ENCODE results near the gene IRF4.

Gene IRF4

DNA sequence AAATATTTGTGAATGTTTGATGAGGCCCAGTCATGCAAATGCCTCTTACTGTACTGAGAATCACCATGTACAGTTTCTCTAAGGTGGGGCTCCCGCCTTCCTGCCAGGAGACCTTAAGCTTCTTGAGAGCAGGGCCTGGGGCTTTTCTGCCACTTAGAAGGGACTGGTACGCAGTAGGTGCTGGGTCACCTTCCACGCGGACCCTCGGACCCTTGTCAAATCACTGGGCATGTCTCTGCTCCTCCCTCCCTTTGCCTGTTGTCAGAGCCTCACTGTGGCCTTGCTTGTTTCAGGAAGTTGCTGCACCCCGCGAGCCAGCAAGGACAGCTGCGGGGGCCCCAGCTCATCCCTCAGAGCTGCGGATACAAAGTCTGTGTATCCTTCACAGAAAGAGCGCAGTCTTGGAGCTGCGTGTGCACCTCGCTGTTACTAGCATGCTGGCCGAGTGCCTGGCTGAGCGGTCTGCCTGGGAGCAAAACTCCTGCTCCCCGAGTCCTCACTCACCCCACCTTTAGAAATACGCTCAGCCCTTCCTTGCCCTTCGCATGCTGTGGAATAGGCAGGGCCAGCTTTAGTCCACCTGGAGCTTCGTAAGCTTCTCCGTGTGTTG lies 30.7 kb upstream of the IRF4 start:
- H3K4me3 ChIP-seq (ENCODE audit: low read depth, low read length), result no peak overlapping the region
- TF ChIP-seq MYC (IDR thresholded peaks at IDR 0.05; ENCODE audit: low read depth, low read length) (no peak), POLR2A (IDR thresholded peaks at IDR 0.05; ENCODE audit: extremely low read depth, insufficient read length) (no peak)
- TF ChIP-seq, protein P1, sequence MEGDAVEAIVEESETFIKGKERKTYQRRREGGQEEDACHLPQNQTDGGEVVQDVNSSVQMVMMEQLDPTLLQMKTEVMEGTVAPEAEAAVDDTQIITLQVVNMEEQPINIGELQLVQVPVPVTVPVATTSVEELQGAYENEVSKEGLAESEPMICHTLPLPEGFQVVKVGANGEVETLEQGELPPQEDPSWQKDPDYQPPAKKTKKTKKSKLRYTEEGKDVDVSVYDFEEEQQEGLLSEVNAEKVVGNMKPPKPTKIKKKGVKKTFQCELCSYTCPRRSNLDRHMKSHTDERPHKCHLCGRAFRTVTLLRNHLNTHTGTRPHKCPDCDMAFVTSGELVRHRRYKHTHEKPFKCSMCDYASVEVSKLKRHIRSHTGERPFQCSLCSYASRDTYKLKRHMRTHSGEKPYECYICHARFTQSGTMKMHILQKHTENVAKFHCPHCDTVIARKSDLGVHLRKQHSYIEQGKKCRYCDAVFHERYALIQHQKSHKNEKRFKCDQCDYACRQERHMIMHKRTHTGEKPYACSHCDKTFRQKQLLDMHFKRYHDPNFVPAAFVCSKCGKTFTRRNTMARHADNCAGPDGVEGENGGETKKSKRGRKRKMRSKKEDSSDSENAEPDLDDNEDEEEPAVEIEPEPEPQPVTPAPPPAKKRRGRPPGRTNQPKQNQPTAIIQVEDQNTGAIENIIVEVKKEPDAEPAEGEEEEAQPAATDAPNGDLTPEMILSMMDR (IDR thresholded peaks at IDR 0.05; ENCODE audit: low read depth, low read length), result no peak
- TF ChIP-seq, protein P2, sequence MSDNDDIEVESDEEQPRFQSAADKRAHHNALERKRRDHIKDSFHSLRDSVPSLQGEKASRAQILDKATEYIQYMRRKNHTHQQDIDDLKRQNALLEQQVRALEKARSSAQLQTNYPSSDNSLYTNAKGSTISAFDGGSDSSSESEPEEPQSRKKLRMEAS (IDR thresholded peaks at IDR 0.05; ENCODE audit: low read depth, low read length), result no peak
- no peak for DNase-seq (ENCODE audit: low read depth)

DNA sequence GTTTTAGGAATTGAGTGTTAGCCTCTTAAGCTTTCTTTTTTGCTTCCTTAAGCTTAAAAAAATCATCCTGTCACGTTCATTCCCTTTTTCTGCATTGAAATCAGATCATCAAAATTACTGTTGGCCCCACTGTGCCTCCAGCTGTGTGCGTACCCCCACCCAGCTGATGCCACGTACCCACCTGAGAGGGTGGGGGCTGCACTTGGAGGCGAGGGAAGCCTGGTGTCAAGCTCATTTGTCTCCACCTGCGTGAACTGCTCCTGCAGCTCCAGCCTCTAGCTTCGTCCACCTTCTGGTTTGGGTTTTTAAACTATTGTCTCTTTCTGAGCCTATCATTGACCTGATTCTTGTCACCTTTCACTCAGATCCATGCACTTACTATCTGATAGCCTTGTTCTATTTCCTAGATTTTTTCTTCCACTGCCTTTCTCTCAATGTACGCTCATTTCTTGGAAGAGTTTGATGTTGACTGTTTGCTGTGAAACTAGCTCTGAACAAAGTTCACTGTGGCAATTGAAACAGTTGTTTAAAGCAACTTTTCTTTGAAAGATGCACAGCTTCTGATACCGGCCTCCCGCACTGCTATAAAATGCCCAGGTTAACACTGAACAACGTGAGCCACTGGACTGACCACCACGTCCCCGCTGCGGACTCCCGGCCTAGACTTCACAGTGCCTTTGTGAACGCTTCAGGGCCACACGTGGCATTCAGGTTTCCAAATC lies 30.0 kb upstream of the IRF4 start:
- DNase-seq (ENCODE audit: low read depth), result no peak
- TF ChIP-seq, protein P1 (IDR thresholded peaks at IDR 0.05; ENCODE audit: low read depth, low read length), result no peak
- TF ChIP-seq, protein P2 (IDR thresholded peaks at IDR 0.05; ENCODE audit: low read depth, low read length), result no peak
- TF ChIP-seq POLR2A (IDR thresholded peaks at IDR 0.05; ENCODE audit: extremely low read depth, insufficient read length), result no peak
- no peak for TF ChIP-seq MYC (IDR thresholded peaks at IDR 0.05; ENCODE audit: low read depth, low read length)

DNA sequence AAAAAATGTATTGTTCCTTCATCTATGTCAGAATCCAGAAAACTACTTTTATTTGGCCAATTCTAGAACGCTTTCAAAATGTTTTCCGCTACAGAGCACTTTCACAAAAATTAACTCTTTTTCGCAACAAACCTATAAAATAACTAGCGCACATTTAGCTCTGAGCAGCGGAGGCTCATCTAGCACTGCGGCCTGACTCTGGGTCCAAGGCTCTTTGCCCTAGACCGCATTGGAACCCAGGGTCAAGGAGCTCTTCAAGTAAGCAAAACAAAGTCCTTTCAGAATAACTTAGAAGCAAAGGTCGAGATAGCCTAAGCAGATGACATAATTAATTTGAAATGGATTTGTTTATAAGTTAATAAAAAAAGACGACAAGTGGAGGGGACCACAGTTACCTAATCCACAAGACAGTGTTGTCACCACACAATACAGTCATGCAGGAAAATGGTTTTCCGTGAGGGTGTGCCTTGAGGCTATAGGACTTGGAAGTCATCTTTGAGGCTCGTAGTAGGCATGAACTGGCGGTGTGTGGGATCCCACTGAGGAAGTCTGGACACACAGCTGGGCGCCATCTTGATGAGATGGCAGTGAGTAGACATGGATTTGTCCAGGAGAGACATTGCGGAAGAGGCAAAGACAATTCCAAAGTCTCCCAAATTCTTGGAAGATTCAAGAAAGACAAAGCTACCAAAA lies 29.2 kb upstream of the IRF4 start:
- no peak overlapping the region for H3K4me3 ChIP-seq (ENCODE audit: low read depth, low read length)
- no peak for TF ChIP-seq MYC (IDR thresholded peaks at IDR 0.05; ENCODE audit: low read depth, low read length)
- TF ChIP-seq POLR2A (IDR thresholded peaks at IDR 0.05; ENCODE audit: extremely low read depth, insufficient read length), result no peak
- TF ChIP-seq, protein P2 (IDR thresholded peaks at IDR 0.05; ENCODE audit: low read depth, low read length), result no peak
- TF ChIP-seq, protein P1 (IDR thresholded peaks at IDR 0.05; ENCODE audit: low read depth, low read length), result no peak
- DNase-seq (ENCODE audit: low read depth), result no peak

More for the DNA sequence above, 30.0 kb upstream of the IRF4 start:
- no peak overlapping the region for H3K4me3 ChIP-seq (ENCODE audit: low read depth, low read length)

DNA sequence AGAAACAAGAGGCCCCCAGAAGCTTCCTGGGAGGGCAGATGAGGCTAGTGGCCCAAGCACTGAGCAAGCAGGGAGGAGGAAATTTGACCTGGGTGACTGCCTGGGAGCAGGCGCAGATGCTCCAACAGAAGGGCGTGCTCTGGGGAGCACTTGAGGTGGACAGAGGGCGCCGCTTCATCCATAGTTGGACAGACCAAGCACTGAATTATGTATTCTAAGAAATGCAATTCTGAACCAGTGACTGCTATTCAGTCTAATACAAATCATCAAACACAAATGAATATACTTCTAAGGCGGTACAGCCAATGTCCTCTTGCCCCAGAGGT lies 28.7 kb upstream of the IRF4 start:
- no peak overlapping the region for H3K4me3 ChIP-seq (ENCODE audit: low read depth, low read length)
- DNase-seq (ENCODE audit: low read depth), result no peak
- TF ChIP-seq, protein P1 (IDR thresholded peaks at IDR 0.05; ENCODE audit: low read depth, low read length), result no peak
- TF ChIP-seq POLR2A (IDR thresholded peaks at IDR 0.05; ENCODE audit: extremely low read depth, insufficient read length) (no peak), MYC (IDR thresholded peaks at IDR 0.05; ENCODE audit: low read depth, low read length) (no peak)
- TF ChIP-seq, protein P2 (IDR thresholded peaks at IDR 0.05; ENCODE audit: low read depth, low read length), result no peak

DNA sequence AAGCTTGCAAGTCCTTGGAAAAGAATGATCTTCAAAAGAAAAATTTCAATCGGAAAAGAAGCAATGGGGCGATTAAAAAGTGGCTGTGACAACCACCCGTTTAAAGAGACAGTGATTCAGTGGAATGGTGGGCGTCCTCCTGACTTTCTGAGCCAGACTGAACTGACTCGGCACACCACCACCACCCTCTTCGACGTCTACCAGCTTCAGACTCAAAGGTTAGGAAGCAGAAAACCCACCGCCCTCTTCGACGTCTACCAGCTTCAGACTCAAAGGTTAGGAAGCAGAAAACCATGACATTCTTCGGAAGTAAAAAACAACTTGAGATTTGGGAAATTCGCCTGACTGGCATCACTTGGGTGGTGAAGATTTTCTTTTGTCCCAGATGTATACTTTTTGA lies 28.3 kb upstream of the IRF4 start:
- no peak for TF ChIP-seq POLR2A (IDR thresholded peaks at IDR 0.05; ENCODE audit: extremely low read depth, insufficient read length)
- TF ChIP-seq, protein P2 (IDR thresholded peaks at IDR 0.05; ENCODE audit: low read depth, low read length), result no peak
- TF ChIP-seq, protein P1 (IDR thresholded peaks at IDR 0.05; ENCODE audit: low read depth, low read length), result no peak
- TF ChIP-seq MYC (IDR thresholded peaks at IDR 0.05; ENCODE audit: low read depth, low read length), result no peak
- DNase-seq (ENCODE audit: low read depth), result no peak
- no peak overlapping the region for H3K4me3 ChIP-seq (ENCODE audit: low read depth, low read length)

Data from NB4 (cell line).